Kidney (tissue), 14 donors: ENCODE results near the gene PKLR. TPM values are rescaled to one million over a fixed set of nuclear protein-coding genes. Genes with fewer than 3 reads are reported as not detected.

Experiments
- DNase-seq, 5 donors: peaks; one replicate each; pipeline ENCODE4 v3.0.0-alpha.2; 2013 to 2020
- FAIRE-seq: peaks from 2 replicates; lab custom pipeline; 2012; peaks lifted over from hg19 to GRCh38; lab: Jason Lieb, UNC
- H3K27ac ChIP-seq, 2 donors: one replicate each; pipeline ENCODE4 v1.7.0; 2013; ENCODE audit warnings: low read depth in 2 of 2, low read length in 2 of 2, inconsistent platforms in 1 of 2
- H3K27me3 ChIP-seq: one replicate; pipeline ENCODE4 v1.7.1; 2013; ENCODE audit warnings: low read length, inconsistent platforms; ENCODE audit not compliant: control insufficient read depth, insufficient read depth
- H3K36me3 ChIP-seq, 3 donors: one replicate each; pipeline versions ENCODE4 v1.7.0 to v1.7.1; 2013; ENCODE audit warnings: low read length in 3 of 3, control low read depth in 1 of 3, inconsistent platforms in 1 of 3; ENCODE audit not compliant: insufficient read depth in 3 of 3, control insufficient read depth in 2 of 3
- H3K4me1 ChIP-seq, 3 donors: one replicate each; pipeline versions ENCODE4 v1.7.0 to v1.7.1; 2013; ENCODE audit warnings: low read length in 3 of 3, inconsistent platforms in 1 of 3, low read depth in 1 of 3; ENCODE audit not compliant: control insufficient read depth in 2 of 3, insufficient read depth in 2 of 3
- H3K4me3 ChIP-seq, 3 donors: one replicate each; pipeline versions ENCODE4 v1.7.0 to v1.8.1; 2013; ENCODE audit warnings: low read length in 3 of 3, control low read depth in 1 of 3, inconsistent platforms in 1 of 3
- H3K9ac ChIP-seq, 3 donors: one replicate each; pipeline versions ENCODE4 v1.7.0 to v1.7.1; 2013; ENCODE audit warnings: low read length in 3 of 3, control low read depth in 1 of 3, inconsistent platforms in 1 of 3
- H3K9me3 ChIP-seq, 3 donors: one replicate each; pipeline versions ENCODE4 v1.7.0 to v1.7.1; 2013; ENCODE audit warnings: low read length in 3 of 3, control low read depth in 1 of 3, inconsistent platforms in 1 of 3; ENCODE audit not compliant: control insufficient read depth in 2 of 3, insufficient read depth in 1 of 3
- CTCF ChIP-seq: IDR thresholded peaks from 3 replicates; pipeline ENCODE4 v1.5.1; 2012; ENCODE audit warnings: mild to moderate bottlenecking, moderate library complexity, borderline replicate concordance; ENCODE audit not compliant: insufficient read depth; ENCODE audit errors: extremely low read depth
- intact Hi-C: fragments of 100-400 bp; cut with DNase I; formaldehyde crosslinking; loops from one replicate; pipeline ENCODE4 v1.11.1; 2022
- polyA plus RNA-seq: library from polyadenylated mRNA; stranded (reverse); fragments of 350-450 nt; fragmentation: Illumina TruSeq; extraction: RNeasy Lipid Tissue Mini Kit (QIAGEN cat#74804); gene quantifications from one replicate; pipeline ENCODE4 v1.2.3, GENCODE V29; 2014; ENCODE audit warnings: low read depth, low replicate concordance; ENCODE audit not compliant: insufficient read depth
- total RNA-seq: library from RNA; stranded (reverse); fragmentation: NEBNext Ultra II Directional; extraction: Animal tissue kit (Norgen Biotek cat#: 25700); gene quantifications from one replicate; pipeline ENCODE4 v1.2.1, GENCODE V29; 2021
- donor health status: control.
- donor health status: control.
- donor health status: control.
- donor health status: control.
- donor health status: control.
- donor health status: DM: yes; HTN: yes; CAD: no.
- donor health status: Normal renal cell carcinoma (clear cell type).

The PKLR gene
- total and polyA plus RNA-seq, 2 donors from 2014 or later = 0.82 to 19.9 TPM

GRCh38 chr1:155254228-155254713 lies 47.0 kb downstream of the PKLR start:
- FAIRE-seq = no peak
- H3K9me3 ChIP-seq = no peaks in the 10 kb centered on the region
- peak overlapping the region in 2 of 3 donors; percentile 22 to 85 for H3K9ac ChIP-seq
- H3K4me1 ChIP-seq = peaks cover 0 to 19% (median 12%) of the 10 kb centered on the region in 3 donors
- no peak for TF ChIP-seq CTCF
- peak in 1 of 5 donors; percentile 74 for DNase-seq
- intact Hi-C loops = no loop called here
- peak overlapping the region; percentile 46 to 71 (median 56) for H3K4me3 ChIP-seq
- no peaks in the 10 kb centered on the region for H3K27me3 ChIP-seq
- no peak overlapping the region for H3K27ac ChIP-seq
- peaks cover 0 to 5% (median 4%) of the 10 kb centered on the region in 3 donors for H3K36me3 ChIP-seq

- DNase-seq (peak in 1 of 5 donors; percentile 60), FAIRE-seq (no peak)
- Histone ChIP-seq H3K27ac (no peak overlapping the region), H3K9me3 (no peaks in the 10 kb centered on the region), H3K27me3 (no peaks in the 10 kb centered on the region), H3K4me1 (peaks cover 0 to 19% (median 12%) of the 10 kb centered on the region in 3 donors), H3K4me3 (peak overlapping the region in 1 of 3 donors; percentile 71), H3K9ac (peak overlapping the region in 1 of 3 donors; percentile 85), H3K36me3 (peaks cover 0 to 4% (median 4%) of the 10 kb centered on the region in 3 donors)
- intact Hi-C loops = no loop called here
- TF ChIP-seq CTCF = no peak
Measured at GRCh38 chr1:155253797-155254196, 47.4 kb downstream of the PKLR start.

- H3K36me3 ChIP-seq = peaks cover 0 to 4% (median 0%) of the 10 kb centered on the region in 3 donors
- DNase-seq (no peak), FAIRE-seq (no peak)
- no peak for TF ChIP-seq CTCF
- no peak overlapping the region for H3K27ac ChIP-seq
- no peaks in the 10 kb centered on the region for H3K9me3 ChIP-seq
- intact Hi-C loops = no loop called here
- peak overlapping the region in 1 of 3 donors; percentile 26 for H3K9ac ChIP-seq
- H3K4me1 ChIP-seq = peaks cover 0 to 19% (median 12%) of the 10 kb centered on the region in 3 donors
- H3K27me3 ChIP-seq = no peaks in the 10 kb centered on the region
- no peak overlapping the region for H3K4me3 ChIP-seq
Measured at GRCh38 chr1:155253208-155253607, 48.0 kb downstream of the PKLR start.
